Body of pancreas (tissue), 4 donors: Measurements from ENCODE around the gene DENND4A.

Experiments
- CTCF ChIP-seq, 7 experiments: fragments of 450-650 bp in 4 of 7; fragments of 200-600 bp in 3 of 7; sonication (generic) in 3 of 7; IDR thresholded peaks; one replicate each; pipeline ENCODE4 v1.5.1; 2016 to 2019; ENCODE audit warnings: antibody characterized with exemption in 7 of 7
- POLR2A ChIP-seq, 3 donors: fragments of 450-650 bp; IDR thresholded peaks; one replicate each; pipeline ENCODE4 v1.6.1; 2016; ENCODE audit warnings: antibody characterized with exemption in 3 of 3, mild to moderate bottlenecking in 2 of 3

GRCh38 chr15:65695081-65695480 is 97.0 kb downstream of the DENND4A start:
- TF ChIP-seq CTCF (IDR thresholded peaks at IDR 0.05) (no peak), POLR2A (IDR thresholded peaks at IDR 0.05) (no peak)
